GM21447 (cell line): ENCODE results near the gene ANO9.
A peak's percentile ranks its signal among the peaks of the same experiment; 100 is the strongest.

Experiments
- ATAC-seq: cut with Tn5 transposase; IDR thresholded peaks from one replicate; pipeline ENCODE4 v1.9.1; 2021; ENCODE audit not compliant: unreplicated experiment

Gene ANO9

GRCh38 chr11:453564-453963, 11.8 kb upstream of the ANO9 start:
- no peak for ATAC-seq

GRCh38 chr11:452916-453527, 11.2 kb upstream of the ANO9 start:
- ATAC-seq: no peak

- ATAC-seq: no peak
Measured at GRCh38 chr11:452203-452744, 10.5 kb upstream of the ANO9 start.

- no peak for ATAC-seq
Measured at GRCh38 chr11:451738-452137, 9.9 kb upstream of the ANO9 start.

- ATAC-seq: no peak
Measured at GRCh38 chr11:450809-451451, 9.1 kb upstream of the ANO9 start.

GRCh38 chr11:449889-450808, 8.3 kb upstream of the ANO9 start, which contains the start of gene PTDSS2:
Gene PTDSS2, plus strand, starts transcription at chr11:450279. Its CDS starts 177 bp downstream, at chr11:450456.
- peak; percentile 76 for ATAC-seq

GRCh38 chr11:447923-448731, 6.3 kb upstream of the ANO9 start:
- peak; percentile 40 for ATAC-seq

- ATAC-seq: no peak
Measured at GRCh38 chr11:446891-447290, 5.1 kb upstream of the ANO9 start.

- ATAC-seq: no peak
Measured at GRCh38 chr11:445765-446588, 4.2 kb upstream of the ANO9 start.

GRCh38 chr11:444396-445144, 2.8 kb upstream of the ANO9 start:
- ATAC-seq: no peak

- ATAC-seq: no peak
Measured at GRCh38 chr11:443542-444199, 1.9 kb upstream of the ANO9 start.

- no peak for ATAC-seq
Measured at GRCh38 chr11:442611-443081, 835 bp upstream of the ANO9 start.

GRCh38 chr11:441043-441417, 781 bp downstream of the ANO9 start:
- ATAC-seq: no peak

- ATAC-seq: no peak
Measured at GRCh38 chr11:440065-441042, 1.5 kb downstream of the ANO9 start.

GRCh38 chr11:439315-440064, 2.3 kb downstream of the ANO9 start:
- no peak for ATAC-seq

GRCh38 chr11:438101-438844, 3.5 kb downstream of the ANO9 start:
- ATAC-seq: no peak
